Kidney (tissue), 14 donors: ENCODE results near the gene FOXB1. TPM values are rescaled to one million over a fixed set of nuclear protein-coding genes. Genes with fewer than 3 reads are reported as not detected.

ENCODE experiments used
- DNase-seq, 5 donors: peaks; one replicate each; pipeline ENCODE4 v3.0.0-alpha.2; 2013 to 2020
- FAIRE-seq: peaks from 2 replicates; lab custom pipeline; 2012; peaks lifted over from hg19 to GRCh38; lab: Jason Lieb, UNC
- H3K27ac ChIP-seq, 2 donors: one replicate each; pipeline ENCODE4 v1.7.0; 2013; ENCODE audit warnings: low read depth in 2 of 2, low read length in 2 of 2, inconsistent platforms in 1 of 2
- H3K27me3 ChIP-seq: one replicate; pipeline ENCODE4 v1.7.1; 2013; ENCODE audit warnings: low read length, inconsistent platforms; ENCODE audit not compliant: control insufficient read depth, insufficient read depth
- H3K36me3 ChIP-seq, 3 donors: one replicate each; pipeline versions ENCODE4 v1.7.0 to v1.7.1; 2013; ENCODE audit warnings: low read length in 3 of 3, control low read depth in 1 of 3, inconsistent platforms in 1 of 3; ENCODE audit not compliant: insufficient read depth in 3 of 3, control insufficient read depth in 2 of 3
- H3K4me1 ChIP-seq, 3 donors: one replicate each; pipeline versions ENCODE4 v1.7.0 to v1.7.1; 2013; ENCODE audit warnings: low read length in 3 of 3, inconsistent platforms in 1 of 3, low read depth in 1 of 3; ENCODE audit not compliant: control insufficient read depth in 2 of 3, insufficient read depth in 2 of 3
- H3K4me3 ChIP-seq, 3 donors: one replicate each; pipeline versions ENCODE4 v1.7.0 to v1.8.1; 2013; ENCODE audit warnings: low read length in 3 of 3, control low read depth in 1 of 3, inconsistent platforms in 1 of 3
- H3K9ac ChIP-seq, 3 donors: one replicate each; pipeline versions ENCODE4 v1.7.0 to v1.7.1; 2013; ENCODE audit warnings: low read length in 3 of 3, control low read depth in 1 of 3, inconsistent platforms in 1 of 3
- H3K9me3 ChIP-seq, 3 donors: one replicate each; pipeline versions ENCODE4 v1.7.0 to v1.7.1; 2013; ENCODE audit warnings: low read length in 3 of 3, control low read depth in 1 of 3, inconsistent platforms in 1 of 3; ENCODE audit not compliant: control insufficient read depth in 2 of 3, insufficient read depth in 1 of 3
- intact Hi-C: fragments of 100-400 bp; cut with DNase I; formaldehyde crosslinking; loops from one replicate; pipeline ENCODE4 v1.11.1; 2022
- polyA plus RNA-seq: library from polyadenylated mRNA; stranded (reverse); fragments of 350-450 nt; fragmentation: Illumina TruSeq; extraction: RNeasy Lipid Tissue Mini Kit (QIAGEN cat#74804); gene quantifications from one replicate; pipeline ENCODE4 v1.2.3, GENCODE V29; 2014; ENCODE audit warnings: low read depth, low replicate concordance; ENCODE audit not compliant: insufficient read depth
- total RNA-seq: library from RNA; stranded (reverse); fragmentation: NEBNext Ultra II Directional; extraction: Animal tissue kit (Norgen Biotek cat#: 25700); gene quantifications from one replicate; pipeline ENCODE4 v1.2.1, GENCODE V29; 2021
- TF ChIP-seq, protein P1 (sequence below): IDR thresholded peaks from 3 replicates; pipeline ENCODE4 v1.5.1; 2012; ENCODE audit warnings: mild to moderate bottlenecking, moderate library complexity, borderline replicate concordance; ENCODE audit not compliant: insufficient read depth; ENCODE audit errors: extremely low read depth
- donor health status: control.
- donor health status: control.
- donor health status: control.
- donor health status: control.
- donor health status: control.
- donor health status: DM: yes; HTN: yes; CAD: no.
- donor health status: Normal renal cell carcinoma (clear cell type).

Gene FOXB1
- total and polyA plus RNA-seq, 2 donors from 2014 or later: not detected

DNA sequence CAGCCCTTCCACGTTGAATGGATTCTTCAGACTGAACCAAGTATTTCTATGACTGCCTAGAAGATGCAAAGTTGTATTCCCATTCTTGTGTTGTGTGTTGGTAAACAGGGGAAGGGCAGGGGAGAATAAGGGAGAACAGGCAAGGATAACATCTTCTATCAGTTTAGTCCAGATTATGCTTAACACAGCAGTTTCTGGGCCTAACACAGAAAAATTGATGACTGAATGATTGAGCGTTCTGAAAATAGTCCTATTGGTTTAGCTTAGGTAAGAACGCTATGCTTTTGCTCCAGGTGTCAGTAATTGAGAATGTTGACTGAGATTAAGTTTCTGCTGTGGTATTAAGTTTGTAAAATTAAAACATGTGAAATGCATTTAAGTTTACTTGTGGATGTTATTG, 8.6 kb downstream of the FOXB1 start:
- Histone ChIP-seq H3K36me3 (no peaks in the 10 kb centered on the region), H3K9ac (no peak overlapping the region), H3K9me3 (no peaks in the 10 kb centered on the region), H3K27me3 (peaks cover 51% of the 10 kb centered on the region), H3K4me1 (no peaks in the 10 kb centered on the region), H3K4me3 (no peak overlapping the region), H3K27ac (no peak overlapping the region)
- FAIRE-seq: no peak
- TF ChIP-seq, protein P1, sequence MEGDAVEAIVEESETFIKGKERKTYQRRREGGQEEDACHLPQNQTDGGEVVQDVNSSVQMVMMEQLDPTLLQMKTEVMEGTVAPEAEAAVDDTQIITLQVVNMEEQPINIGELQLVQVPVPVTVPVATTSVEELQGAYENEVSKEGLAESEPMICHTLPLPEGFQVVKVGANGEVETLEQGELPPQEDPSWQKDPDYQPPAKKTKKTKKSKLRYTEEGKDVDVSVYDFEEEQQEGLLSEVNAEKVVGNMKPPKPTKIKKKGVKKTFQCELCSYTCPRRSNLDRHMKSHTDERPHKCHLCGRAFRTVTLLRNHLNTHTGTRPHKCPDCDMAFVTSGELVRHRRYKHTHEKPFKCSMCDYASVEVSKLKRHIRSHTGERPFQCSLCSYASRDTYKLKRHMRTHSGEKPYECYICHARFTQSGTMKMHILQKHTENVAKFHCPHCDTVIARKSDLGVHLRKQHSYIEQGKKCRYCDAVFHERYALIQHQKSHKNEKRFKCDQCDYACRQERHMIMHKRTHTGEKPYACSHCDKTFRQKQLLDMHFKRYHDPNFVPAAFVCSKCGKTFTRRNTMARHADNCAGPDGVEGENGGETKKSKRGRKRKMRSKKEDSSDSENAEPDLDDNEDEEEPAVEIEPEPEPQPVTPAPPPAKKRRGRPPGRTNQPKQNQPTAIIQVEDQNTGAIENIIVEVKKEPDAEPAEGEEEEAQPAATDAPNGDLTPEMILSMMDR: no peak
- intact Hi-C loops: no loop called here
- no peak for DNase-seq

DNA sequence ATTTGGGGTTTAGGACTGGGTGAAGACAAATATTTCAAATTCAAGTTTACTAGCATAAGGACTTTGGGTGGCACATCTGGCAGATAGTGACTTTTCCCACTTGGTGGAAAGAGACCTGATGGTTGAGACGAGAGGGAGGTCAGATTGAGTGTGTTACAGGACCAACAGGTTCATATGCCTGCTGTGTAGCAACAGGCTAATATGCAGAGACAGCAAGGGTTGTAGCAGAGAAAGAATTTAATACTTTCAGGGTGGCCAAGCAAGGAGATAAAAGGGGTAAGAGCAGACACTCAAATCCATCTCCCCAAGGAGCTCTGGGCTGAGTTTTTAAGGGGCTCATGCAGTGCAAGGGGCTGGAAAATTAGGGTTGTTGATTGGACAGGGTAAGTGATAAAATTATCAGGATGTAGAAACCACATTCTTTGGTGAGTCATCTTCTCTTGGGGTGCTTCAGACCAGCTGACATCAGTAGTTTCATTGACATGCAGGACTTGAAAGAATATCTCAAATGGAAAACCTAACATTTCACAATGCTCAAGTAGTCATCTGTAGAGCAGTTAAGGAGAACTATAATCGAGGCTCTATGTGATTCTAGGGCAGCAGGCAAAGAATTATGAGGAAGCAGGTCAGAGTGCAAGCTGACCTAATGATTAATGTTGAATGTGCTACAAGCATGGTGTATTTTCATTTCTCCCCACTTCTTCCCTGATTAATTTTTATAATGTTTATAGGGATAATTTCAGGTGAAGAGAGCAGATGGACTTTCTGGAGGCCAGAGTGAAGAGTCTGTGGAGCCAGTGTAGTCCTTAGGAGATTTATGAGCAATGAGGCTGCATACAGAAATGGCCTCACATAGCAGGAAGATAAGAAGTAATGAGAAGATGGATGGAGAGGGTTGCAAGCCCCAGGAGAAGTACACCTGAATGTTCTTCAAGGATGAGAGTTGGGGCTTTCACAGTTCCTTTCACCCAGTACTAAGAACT, 13.7 kb downstream of the FOXB1 start:
- no peaks in the 10 kb centered on the region for H3K36me3 ChIP-seq
- intact Hi-C loops: no loop called here
- no peaks in the 10 kb centered on the region for H3K9me3 ChIP-seq
- FAIRE-seq: no peak
- no peak overlapping the region for H3K9ac ChIP-seq
- no peak overlapping the region for H3K27ac ChIP-seq
- no peak overlapping the region for H3K4me3 ChIP-seq
- TF ChIP-seq, protein P1: no peak
- H3K4me1 ChIP-seq: no peaks in the 10 kb centered on the region
- DNase-seq: no peak
- peaks cover 14% of the 10 kb centered on the region for H3K27me3 ChIP-seq

DNA sequence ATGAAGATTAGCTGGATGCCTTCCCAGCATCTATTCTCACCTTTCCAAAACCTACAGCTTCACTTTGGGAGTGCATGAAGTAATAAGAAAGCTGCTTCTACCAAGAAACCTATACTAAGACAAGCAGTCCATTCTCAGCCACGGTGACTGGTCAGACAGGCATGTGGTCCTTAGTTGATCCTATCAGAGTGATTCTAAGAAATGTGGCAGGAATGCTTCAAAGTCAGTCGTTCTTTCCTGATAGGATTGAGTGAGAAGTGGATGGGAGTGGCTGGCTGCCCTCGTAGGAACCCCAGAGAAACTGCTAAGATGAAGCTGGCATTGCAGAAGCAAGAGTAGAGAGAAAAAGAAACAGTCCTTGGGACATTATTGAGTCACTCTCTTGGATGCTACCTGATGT, 16.6 kb downstream of the FOXB1 start:
- H3K9ac ChIP-seq: no peak overlapping the region
- H3K4me3 ChIP-seq: no peak overlapping the region
- no peak overlapping the region for H3K27ac ChIP-seq
- DNase-seq (no peak), FAIRE-seq (no peak)
- no peaks in the 10 kb centered on the region for H3K9me3 ChIP-seq
- intact Hi-C loops: no loop called here
- H3K27me3 ChIP-seq: no peaks in the 10 kb centered on the region
- no peaks in the 10 kb centered on the region for H3K4me1 ChIP-seq
- TF ChIP-seq, protein P1: no peak
- H3K36me3 ChIP-seq: no peaks in the 10 kb centered on the region
